Measurements from ENCODE around the gene FTL.
A peak's percentile ranks its signal among the peaks of the same experiment; 100 is the strongest.

The FTL gene

DNA sequence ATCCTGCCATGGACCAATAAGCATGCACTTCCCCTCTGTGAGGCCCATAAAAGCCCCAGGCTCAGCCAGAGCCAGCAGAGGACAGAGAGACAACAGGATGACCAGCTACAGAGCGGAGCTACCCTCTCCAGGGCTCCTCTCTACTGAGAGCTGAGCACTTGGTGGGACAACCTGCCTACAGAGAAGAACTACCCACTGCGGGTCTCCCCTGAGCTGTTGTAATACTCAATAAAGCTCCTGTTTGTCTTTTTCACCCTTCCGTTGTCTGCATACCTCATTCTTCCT is 17.9 kb upstream of the FTL start:
- no peaks in the 10 kb centered on the region for H3K4me1 ChIP-seq (ENCODE audit: control insufficient read depth, low read depth, low read length)
- no peaks in the 10 kb centered on the region for H3K27me3 ChIP-seq (ENCODE audit: control insufficient read depth, insufficient read depth, low read length)
- no peaks in the 10 kb centered on the region for H3K36me3 ChIP-seq (ENCODE audit: control insufficient read depth, low read depth, low read length)
- H3K9me3 ChIP-seq (ENCODE audit: control insufficient read depth, low read depth, low read length) = no peaks in the 10 kb centered on the region
- H3K4me3 ChIP-seq (ENCODE audit: low read length) = no peak overlapping the region
- no peak overlapping the region for H3K27ac ChIP-seq (ENCODE audit: low read length)
- no peak overlapping the region for H3K9ac ChIP-seq (ENCODE audit: low read length)

DNA sequence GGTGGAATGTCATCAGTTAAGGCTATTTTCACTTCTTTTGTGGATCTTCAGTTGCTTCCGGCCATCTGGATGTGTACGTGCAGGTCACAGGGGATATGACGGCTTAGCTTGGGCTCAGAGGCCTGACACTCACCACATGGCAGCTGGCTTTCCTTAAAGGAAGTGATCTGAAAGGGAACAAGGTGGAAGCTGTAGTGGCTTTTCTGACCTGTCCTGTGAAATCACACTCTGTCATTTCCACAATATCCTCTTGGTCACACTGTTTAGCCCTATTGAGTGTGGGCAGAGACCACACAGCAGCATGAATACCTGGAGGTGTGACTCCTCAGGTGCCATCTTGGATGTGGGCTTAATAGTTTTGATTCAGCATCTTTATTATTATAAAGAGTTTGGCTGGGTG is 14.9 kb upstream of the FTL start:
- no peaks in the 10 kb centered on the region for H3K27me3 ChIP-seq (ENCODE audit: control insufficient read depth, insufficient read depth, low read length)
- H3K27ac ChIP-seq (ENCODE audit: low read length) = no peak overlapping the region
- no peak overlapping the region for H3K4me3 ChIP-seq (ENCODE audit: low read length)
- no peaks in the 10 kb centered on the region for H3K36me3 ChIP-seq (ENCODE audit: control insufficient read depth, low read depth, low read length)
- no peaks in the 10 kb centered on the region for H3K9me3 ChIP-seq (ENCODE audit: control insufficient read depth, low read depth, low read length)
- H3K4me1 ChIP-seq (ENCODE audit: control insufficient read depth, low read depth, low read length) = no peaks in the 10 kb centered on the region
- no peak overlapping the region for H3K9ac ChIP-seq (ENCODE audit: low read length)

DNA sequence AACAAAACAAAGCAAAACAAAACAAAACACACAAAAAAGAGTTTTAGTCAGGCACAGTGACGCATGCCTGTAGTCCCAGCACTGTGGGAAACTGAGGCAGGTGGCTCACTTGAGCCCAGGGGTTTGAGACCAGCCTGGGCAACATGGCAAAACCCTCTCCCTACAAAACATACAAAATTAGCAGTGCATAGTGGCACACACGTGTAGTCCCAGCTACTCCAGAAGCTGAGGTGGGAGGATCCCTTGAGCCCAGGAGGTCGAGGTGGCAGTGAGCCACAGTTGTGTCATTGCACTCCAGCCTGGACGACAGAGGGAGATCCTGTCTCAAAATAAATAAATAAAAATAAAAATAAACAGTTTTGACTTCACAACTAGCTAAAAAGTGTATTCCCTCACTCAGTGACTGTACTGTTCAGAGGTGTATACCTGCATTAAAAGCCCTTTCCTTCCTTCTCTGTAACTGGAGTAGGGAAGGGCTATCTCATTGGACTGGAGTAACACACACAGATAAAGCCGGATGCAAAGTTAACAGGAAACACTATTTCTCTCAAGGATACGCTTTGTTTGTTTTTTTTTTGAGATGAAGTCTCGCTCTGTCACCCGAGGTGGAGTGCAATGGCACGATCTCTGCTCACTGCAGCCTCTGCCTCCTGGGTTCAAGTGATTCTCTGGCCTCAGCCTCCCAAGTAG is 14.1 kb upstream of the FTL start:
- H3K4me1 ChIP-seq (ENCODE audit: control insufficient read depth, low read depth, low read length) = no peaks in the 10 kb centered on the region
- peaks cover under 1% of the 10 kb centered on the region for H3K36me3 ChIP-seq (ENCODE audit: control insufficient read depth, low read depth, low read length)
- H3K9ac ChIP-seq (ENCODE audit: low read length) = no peak overlapping the region
- no peak overlapping the region for H3K27ac ChIP-seq (ENCODE audit: low read length)
- no peak overlapping the region for H3K4me3 ChIP-seq (ENCODE audit: low read length)
- no peaks in the 10 kb centered on the region for H3K27me3 ChIP-seq (ENCODE audit: control insufficient read depth, insufficient read depth, low read length)
- H3K9me3 ChIP-seq (ENCODE audit: control insufficient read depth, low read depth, low read length) = no peaks in the 10 kb centered on the region

DNA sequence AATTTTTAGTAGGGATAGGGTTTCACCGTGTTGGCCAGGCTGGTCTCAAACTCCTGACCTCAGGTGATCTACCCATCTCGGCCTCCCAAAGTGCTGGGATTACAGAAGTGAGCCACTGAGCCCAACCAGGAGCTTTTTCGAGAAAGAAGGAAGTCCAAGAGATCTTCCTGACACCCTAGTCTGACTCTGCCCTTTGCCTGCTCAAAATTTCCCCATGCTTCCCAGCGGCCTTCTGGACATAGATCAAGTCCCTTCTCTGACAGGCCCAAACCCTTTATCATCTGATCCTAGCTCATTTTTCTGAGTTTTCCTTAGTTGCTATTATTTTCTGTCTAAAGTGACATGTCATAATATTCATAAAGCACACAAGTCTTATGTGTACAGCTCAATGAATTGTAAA is 12.0 kb upstream of the FTL start:
- H3K4me3 ChIP-seq (ENCODE audit: low read length) = no peak overlapping the region
- no peaks in the 10 kb centered on the region for H3K27me3 ChIP-seq (ENCODE audit: control insufficient read depth, insufficient read depth, low read length)
- H3K9me3 ChIP-seq (ENCODE audit: control insufficient read depth, low read depth, low read length) = no peaks in the 10 kb centered on the region
- no peaks in the 10 kb centered on the region for H3K4me1 ChIP-seq (ENCODE audit: control insufficient read depth, low read depth, low read length)
- peaks cover 6% of the 10 kb centered on the region for H3K36me3 ChIP-seq (ENCODE audit: control insufficient read depth, low read depth, low read length)
- no peak overlapping the region for H3K9ac ChIP-seq (ENCODE audit: low read length)
- no peak overlapping the region for H3K27ac ChIP-seq (ENCODE audit: low read length)

DNA sequence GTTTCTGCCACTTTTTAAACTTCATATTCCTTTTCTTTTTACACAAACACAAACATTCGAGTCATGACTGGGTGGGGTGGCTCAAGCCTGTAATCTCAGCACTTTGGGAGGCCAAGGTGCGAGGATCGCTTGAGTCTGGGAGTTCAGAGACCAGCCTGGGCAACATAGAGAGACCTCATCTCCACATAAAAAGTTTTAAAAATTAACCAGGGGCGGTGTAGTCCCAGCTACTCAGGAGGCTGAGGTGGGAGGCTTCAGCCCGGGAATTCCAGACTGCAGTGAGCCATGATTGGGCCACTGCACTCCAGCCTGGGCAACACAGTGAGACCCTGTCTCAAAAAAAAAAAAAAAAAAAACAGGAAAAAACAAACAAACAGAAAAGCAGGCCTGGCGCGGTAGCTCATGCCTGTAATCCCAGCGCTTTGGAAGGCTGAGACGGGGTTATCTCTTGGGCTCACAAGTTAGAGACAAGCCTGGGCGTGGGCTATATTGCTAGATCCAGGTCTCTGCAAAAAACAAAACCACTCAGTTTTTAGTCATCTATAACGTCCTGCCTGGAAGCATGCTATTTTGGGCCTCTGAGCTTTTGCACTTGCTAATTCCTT is 11.0 kb upstream of the FTL start:
- no peak overlapping the region for H3K27ac ChIP-seq (ENCODE audit: low read length)
- H3K9me3 ChIP-seq (ENCODE audit: control insufficient read depth, low read depth, low read length) = no peaks in the 10 kb centered on the region
- H3K4me3 ChIP-seq (ENCODE audit: low read length) = peak overlapping the region; percentile 79
- peak overlapping the region; percentile 62 for H3K9ac ChIP-seq (ENCODE audit: low read length)
- H3K36me3 ChIP-seq (ENCODE audit: control insufficient read depth, low read depth, low read length) = peaks cover 6% of the 10 kb centered on the region
- no peaks in the 10 kb centered on the region for H3K27me3 ChIP-seq (ENCODE audit: control insufficient read depth, insufficient read depth, low read length)
- H3K4me1 ChIP-seq (ENCODE audit: control insufficient read depth, low read depth, low read length) = no peaks in the 10 kb centered on the region

DNA sequence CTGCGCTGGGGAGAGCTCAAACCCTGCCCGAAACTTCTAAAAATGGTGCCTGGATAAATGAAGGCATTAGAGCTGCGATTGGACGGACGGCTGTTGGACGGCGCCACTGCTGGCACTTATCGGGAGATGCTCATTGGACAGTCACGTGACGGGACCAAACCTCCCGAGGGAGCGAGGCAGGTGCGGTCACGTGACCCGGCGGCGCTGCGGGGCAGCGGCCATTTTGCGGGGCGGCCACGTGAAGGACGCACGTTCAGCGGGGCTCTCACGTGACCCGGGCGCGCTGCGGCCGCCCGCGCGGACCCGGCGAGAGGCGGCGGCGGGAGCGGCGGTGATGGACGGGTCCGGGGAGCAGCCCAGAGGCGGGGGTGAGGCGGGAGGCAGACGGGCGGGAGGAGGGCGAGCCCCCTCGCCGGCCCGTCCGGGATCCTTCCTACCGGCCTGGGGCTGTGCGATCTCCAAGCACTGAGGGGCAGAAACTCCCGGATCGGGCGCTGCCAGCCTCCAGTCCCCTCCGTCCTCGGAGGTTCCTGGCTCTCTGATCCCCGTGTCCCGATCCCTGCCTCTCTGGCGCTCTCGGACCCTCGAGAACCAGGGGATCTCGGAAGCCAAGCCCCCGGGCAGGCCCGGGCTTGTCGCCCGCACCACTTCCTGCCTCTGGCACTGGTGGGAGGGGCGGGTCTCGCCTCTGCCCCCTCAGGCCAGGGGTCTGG is 10.4 kb upstream of the FTL start, which contains the start of gene BAX:
BAX (plus strand) TSS at position 281 of the 713 bp plus-strand sequence; CDS start at position 335, 54 bp downstream.
- Histone ChIP-seq H3K9ac (ENCODE audit: low read length) (peak within 1 kb of the TSS; percentile 78), H3K27me3 (ENCODE audit: control insufficient read depth, insufficient read depth, low read length) (no peaks in the 10 kb centered on the region), H3K9me3 (ENCODE audit: control insufficient read depth, low read depth, low read length) (no peaks in the 10 kb centered on the region), H3K4me1 (ENCODE audit: control insufficient read depth, low read depth, low read length) (no peaks in the 10 kb centered on the region), H3K4me3 (ENCODE audit: low read length) (peak within 1 kb of the TSS; percentile 79), H3K27ac (ENCODE audit: low read length) (no peak within 1 kb of the TSS), H3K36me3 (ENCODE audit: control insufficient read depth, low read depth, low read length) (peaks cover 6% of the 10 kb centered on the region)

DNA sequence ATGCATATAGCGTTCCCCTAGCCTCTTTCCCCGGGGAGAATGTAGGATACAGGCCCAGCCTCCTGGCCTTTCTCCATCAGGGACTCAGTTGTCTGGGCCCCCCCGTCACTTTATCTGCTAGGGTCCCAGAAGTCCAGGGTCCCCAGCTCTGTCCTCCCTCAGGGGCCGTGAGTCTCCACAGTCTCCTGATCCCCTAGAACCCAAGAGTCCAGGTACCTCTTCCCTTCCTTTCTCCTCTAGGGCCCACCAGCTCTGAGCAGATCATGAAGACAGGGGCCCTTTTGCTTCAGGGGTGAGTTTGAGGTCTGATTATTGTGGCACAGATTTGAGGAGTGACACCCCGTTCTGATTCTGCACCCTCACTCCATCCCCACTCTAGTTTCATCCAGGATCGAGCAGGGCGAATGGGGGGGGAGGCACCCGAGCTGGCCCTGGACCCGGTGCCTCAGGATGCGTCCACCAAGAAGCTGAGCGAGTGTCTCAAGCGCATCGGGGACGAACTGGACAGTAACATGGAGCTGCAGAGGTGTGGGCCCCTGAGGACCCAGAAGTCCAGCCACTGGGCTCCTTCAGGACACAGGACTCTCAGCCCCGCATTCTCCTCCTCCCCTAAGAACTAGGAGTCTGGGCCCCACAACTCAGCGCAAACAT is 9.7 kb upstream of the FTL start:
- no peaks in the 10 kb centered on the region for H3K27me3 ChIP-seq (ENCODE audit: control insufficient read depth, insufficient read depth, low read length)

DNA sequence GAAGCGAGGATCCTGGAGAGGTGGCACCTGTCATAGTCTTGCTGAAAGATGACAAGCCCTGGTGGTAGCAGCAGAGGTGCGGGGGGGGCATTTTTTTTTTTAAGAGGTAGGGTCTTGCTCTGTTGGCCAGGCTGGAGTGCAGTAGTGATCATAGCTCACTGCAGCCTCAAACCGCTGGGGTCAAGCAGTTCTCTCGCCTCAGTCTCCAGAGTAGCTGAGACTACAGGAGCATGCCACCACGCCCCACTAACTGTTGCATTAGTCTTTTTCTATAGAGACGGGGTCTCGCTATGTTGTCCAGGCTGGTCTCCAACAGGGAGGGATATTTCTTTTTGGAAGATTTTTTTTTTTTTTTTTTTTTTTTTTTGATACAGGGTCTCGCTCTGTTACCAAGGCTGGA is 7.1 kb upstream of the FTL start:
- Histone ChIP-seq H3K9ac (ENCODE audit: low read length) (no peak overlapping the region), H3K4me3 (ENCODE audit: low read length) (no peak overlapping the region), H3K27me3 (ENCODE audit: control insufficient read depth, insufficient read depth, low read length) (no peaks in the 10 kb centered on the region), H3K9me3 (ENCODE audit: control insufficient read depth, low read depth, low read length) (no peaks in the 10 kb centered on the region), H3K36me3 (ENCODE audit: control insufficient read depth, low read depth, low read length) (peaks cover 6% of the 10 kb centered on the region), H3K4me1 (ENCODE audit: control insufficient read depth, low read depth, low read length) (no peaks in the 10 kb centered on the region), H3K27ac (ENCODE audit: low read length) (no peak overlapping the region)

More for the DNA sequence above, 9.7 kb upstream of the FTL start:
- peak overlapping the region; percentile 78 for H3K4me3 ChIP-seq (ENCODE audit: low read length)
- H3K36me3 ChIP-seq (ENCODE audit: control insufficient read depth, low read depth, low read length) = peaks cover 6% of the 10 kb centered on the region
- peak overlapping the region; percentile 78 for H3K9ac ChIP-seq (ENCODE audit: low read length)
- H3K27ac ChIP-seq (ENCODE audit: low read length) = no peak overlapping the region
- no peaks in the 10 kb centered on the region for H3K9me3 ChIP-seq (ENCODE audit: control insufficient read depth, low read depth, low read length)
- no peaks in the 10 kb centered on the region for H3K4me1 ChIP-seq (ENCODE audit: control insufficient read depth, low read depth, low read length)

DNA sequence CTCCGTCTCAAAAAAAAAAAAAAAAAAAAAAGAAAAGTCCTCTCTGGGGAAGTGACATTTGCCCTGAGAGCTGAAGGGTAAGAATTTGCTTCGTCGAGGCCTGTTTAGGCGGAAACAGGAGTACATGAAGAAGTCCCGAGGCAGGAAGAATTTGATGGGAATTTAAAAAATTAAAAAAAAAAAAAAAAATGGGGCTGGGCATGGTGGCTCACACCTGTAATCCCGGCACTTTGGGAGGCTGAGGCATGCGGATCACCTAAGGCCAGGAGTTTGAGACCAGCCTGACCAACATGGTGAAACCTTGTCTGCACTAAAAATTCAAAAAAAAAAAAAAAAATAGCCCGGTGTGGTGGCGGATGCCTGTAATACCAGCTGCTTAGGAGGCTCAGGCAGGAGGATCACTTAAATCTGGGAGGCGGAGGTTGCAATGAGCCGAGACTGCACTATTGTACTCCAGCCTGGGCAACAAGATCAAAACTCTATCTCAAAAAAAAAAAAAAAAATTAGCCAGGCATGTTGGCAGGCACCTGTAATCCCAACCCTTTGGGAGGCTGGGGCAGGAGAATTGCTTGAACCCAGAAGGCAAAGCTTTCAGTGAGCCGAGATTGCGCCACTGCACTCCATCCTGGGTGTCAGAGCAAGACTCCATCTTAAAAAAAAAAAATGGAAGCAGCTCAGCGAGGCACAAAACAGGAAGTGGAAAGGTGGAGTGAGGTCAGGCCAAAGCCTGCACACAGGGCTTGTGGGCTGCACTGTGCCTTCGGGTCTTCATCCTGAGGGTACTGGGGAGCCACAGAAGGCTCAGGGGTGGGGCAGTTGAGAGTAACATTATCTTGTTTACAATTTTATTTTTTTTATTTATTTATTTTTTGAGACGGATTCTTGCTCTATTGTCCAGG is 5.5 kb upstream of the FTL start:
- no peaks in the 10 kb centered on the region for H3K9me3 ChIP-seq (ENCODE audit: control insufficient read depth, low read depth, low read length)
- H3K27ac ChIP-seq (ENCODE audit: low read length) = no peak overlapping the region
- H3K36me3 ChIP-seq (ENCODE audit: control insufficient read depth, low read depth, low read length) = peaks cover 6% of the 10 kb centered on the region
- H3K4me3 ChIP-seq (ENCODE audit: low read length) = no peak overlapping the region
- no peak overlapping the region for H3K9ac ChIP-seq (ENCODE audit: low read length)
- no peaks in the 10 kb centered on the region for H3K27me3 ChIP-seq (ENCODE audit: control insufficient read depth, insufficient read depth, low read length)
- peaks cover 13% of the 10 kb centered on the region for H3K4me1 ChIP-seq (ENCODE audit: control insufficient read depth, low read depth, low read length)

DNA sequence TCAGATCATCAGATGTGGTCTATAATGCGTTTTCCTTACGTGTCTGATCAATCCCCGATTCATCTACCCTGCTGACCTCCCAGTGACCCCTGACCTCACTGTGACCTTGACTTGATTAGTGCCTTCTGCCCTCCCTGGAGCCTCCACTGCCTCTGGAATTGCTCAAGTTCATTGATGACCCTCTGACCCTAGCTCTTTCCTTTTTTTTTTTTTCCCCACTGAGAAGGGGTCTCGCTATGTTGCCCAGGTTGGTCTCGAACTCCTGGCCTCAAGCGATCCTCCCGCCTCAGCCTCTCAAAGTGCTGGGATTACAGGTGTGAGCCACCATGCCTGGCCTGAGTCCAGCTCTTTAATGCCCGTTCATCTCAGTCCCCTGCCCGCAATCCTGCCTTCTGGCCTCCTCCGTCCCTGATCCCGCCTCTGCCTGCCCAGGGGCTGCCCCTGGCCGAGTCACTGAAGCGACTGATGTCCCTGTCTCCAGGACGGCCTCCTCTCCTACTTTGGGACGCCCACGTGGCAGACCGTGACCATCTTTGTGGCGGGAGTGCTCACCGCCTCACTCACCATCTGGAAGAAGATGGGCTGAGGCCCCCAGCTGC is 4.0 kb upstream of the FTL start:
- Histone ChIP-seq H3K9me3 (ENCODE audit: control insufficient read depth, low read depth, low read length) (no peaks in the 10 kb centered on the region), H3K9ac (ENCODE audit: low read length) (no peak overlapping the region), H3K4me1 (ENCODE audit: control insufficient read depth, low read depth, low read length) (peaks cover 14% of the 10 kb centered on the region), H3K27ac (ENCODE audit: low read length) (no peak overlapping the region), H3K27me3 (ENCODE audit: control insufficient read depth, insufficient read depth, low read length) (no peaks in the 10 kb centered on the region), H3K36me3 (ENCODE audit: control insufficient read depth, low read depth, low read length) (peaks cover 5% of the 10 kb centered on the region), H3K4me3 (ENCODE audit: low read length) (no peak overlapping the region)

DNA sequence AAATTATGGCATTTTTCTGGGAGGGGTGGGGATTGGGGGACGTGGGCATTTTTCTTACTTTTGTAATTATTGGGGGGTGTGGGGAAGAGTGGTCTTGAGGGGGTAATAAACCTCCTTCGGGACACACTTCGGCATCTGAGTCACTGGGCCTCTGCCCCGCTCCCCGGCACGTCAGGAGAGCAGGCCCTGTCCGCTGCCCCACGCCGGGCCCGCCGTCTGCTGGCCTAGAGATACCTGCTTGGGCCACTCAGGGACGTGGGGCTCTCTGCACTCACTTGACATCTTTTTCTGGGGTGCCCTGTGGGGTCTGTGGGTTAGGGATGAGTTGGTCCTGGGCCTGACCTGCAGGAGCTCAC is 3.5 kb upstream of the FTL start:
- H3K36me3 ChIP-seq (ENCODE audit: control insufficient read depth, low read depth, low read length) = peaks cover 7% of the 10 kb centered on the region
- no peaks in the 10 kb centered on the region for H3K9me3 ChIP-seq (ENCODE audit: control insufficient read depth, low read depth, low read length)
- no peaks in the 10 kb centered on the region for H3K27me3 ChIP-seq (ENCODE audit: control insufficient read depth, insufficient read depth, low read length)
- H3K27ac ChIP-seq (ENCODE audit: low read length) = no peak overlapping the region
- no peak overlapping the region for H3K9ac ChIP-seq (ENCODE audit: low read length)
- H3K4me3 ChIP-seq (ENCODE audit: low read length) = no peak overlapping the region
- H3K4me1 ChIP-seq (ENCODE audit: control insufficient read depth, low read depth, low read length) = peaks cover 14% of the 10 kb centered on the region

Measured in iPS-18a (cell line).